Anterior cingulate cortex (tissue), 58 donors: ENCODE results near the gene NCOR2.

Source experiments
- DNase-seq, 58 donors: peaks; one replicate each; lab custom pipeline; 2025; lab: John Stamatoyannopoulos, UW

Gene NCOR2

DNA sequence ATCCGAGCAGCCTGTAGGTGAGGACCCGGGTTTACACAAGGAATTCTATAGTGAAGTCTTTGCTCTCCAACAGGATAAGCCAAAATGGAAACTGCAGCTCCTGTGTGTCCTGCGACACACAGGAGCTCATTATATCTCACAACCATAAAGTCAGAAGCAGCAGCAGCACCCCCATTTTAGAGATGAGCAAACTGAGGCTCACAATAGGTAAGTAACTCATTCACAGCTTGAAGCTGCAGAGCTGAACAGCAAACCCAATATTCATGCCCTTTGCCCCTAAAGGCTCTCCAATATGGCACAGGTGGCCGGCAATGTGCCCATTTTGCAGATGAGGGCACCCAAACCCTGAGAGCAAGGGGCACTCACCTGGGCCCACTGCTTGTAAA lies 4.6 kb downstream of the NCOR2 start:
- no peak for DNase-seq

DNA sequence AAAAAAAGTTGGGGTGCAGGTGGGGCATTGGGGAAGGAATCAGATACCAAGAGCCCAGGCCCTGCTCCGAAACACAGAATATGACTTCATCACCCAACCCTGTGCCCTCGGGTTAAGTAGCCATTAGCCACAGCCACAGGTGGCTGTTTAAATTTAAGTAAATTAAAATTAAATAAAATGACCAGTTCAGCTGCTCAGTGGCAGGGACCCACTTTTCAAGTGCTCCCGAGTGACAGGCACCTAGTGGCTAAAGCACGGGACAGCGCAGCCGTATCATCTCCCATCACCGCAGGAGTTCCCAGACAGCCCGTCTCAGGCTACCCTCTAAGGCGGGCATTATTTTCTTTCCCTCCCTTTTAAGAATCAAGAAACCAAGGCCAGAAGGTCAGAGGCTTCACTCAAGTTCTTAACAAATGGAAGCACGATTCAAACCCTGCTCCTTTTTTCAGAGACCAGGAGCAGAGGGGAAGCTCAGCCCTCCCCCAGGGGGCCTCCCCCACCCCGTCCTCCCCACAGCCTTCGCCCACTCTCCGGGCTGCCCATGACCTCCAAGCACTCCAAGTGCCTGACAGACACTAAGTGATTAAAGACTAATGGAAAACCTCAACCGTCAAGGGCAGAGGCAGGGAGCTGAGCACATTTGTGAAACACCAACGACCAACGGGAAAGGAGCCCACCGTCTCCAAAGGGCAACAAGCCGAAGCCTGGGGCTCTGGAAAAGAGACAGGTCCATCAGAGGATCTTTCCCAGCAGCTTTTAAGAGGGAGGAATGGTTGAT lies 5.2 kb downstream of the NCOR2 start:
- no peak for DNase-seq

DNA sequence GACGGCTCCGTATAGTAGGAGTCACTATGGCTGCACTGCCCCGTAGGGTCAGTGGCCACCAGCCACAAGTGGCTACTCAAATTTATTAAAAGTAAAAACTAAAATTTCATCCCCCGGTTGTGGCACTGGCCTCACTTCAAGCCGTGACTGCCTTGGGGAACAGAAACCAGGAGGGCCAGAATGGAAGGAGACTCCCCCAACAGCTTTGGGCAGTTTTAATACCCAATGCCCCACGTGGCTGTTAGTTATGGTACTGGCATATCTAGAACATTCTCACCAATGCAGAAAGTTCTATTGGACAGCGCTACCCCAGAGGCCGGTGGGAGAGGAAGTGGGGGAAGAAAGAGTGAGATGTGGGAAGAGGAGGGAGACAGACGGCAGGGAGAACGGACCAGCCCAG lies 6.2 kb downstream of the NCOR2 start:
- peak in 1 of 58 donors; percentile 34 for DNase-seq

DNA sequence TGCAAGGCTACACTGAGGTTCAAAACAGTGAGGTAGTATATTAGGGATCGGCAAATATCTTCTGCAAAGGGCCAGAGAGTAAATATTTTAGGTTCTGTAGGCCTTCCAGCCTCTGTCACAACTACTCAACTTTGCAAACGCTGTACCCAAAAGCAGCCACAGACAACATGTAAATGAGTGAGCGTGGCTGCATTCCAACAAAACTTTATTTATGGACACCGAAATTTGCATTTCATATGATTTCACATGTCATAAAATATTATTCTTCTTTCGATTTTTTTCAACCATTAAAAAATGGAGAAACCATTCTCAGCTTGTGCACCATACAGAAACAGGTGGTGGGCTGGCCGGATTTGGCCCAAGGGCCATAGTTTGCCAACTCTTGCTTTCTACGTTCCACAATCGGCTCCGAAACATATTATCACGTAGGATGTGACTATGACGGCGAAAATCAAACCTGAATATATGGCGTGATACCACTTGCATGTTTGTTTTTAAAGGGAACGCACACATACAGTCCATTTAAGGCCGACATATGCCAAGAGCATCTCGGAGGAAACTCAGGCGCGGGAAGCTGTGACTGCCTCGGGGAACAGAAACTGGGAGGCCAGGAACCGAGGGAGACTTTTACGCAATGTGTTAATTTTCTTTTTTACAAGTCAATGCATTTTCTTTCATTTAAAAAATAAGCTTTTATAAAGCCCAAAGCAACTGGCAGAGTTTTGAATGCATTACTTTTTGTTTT lies 7.1 kb downstream of the NCOR2 start:
- DNase-seq = no peak

DNA sequence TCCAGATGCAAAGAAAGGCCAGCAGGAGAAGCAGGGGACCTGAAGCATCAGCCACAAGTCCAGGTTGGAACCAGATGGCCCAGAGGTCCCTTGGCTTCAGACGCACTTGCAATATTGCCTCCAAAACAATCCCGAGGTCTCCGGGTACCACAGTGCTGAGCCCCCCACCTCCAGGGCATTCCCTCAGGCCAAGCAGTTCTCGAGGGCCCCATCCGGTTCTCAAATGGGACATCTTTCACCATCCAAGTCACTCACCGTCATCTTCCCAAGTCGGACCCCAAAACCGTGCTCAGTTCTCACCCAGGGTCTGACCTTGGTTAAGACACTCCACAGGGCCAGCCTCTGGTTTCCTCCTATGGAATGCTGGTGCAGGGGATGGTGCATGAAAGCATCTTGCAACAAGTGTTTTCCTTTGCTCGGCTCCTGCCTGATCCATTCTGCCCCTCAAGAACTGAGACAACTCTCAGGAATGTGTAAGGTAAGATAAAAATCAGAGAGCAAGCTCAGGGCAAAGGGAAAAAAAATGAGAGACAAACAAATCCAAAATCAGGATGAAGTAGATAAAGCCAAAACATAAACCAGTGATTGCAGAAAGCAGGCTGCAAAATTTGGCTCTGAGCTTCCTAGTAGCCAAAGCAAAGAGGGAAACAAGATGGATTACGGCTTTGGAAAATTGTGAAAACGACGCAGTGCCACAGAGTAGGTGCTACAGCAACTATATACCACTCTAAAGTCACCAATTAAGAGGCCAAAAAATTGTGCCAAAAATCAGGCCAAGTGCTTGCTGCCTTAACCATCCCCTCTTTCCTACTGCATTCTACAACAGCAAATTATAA lies 8.0 kb downstream of the NCOR2 start:
- no peak for DNase-seq

DNA sequence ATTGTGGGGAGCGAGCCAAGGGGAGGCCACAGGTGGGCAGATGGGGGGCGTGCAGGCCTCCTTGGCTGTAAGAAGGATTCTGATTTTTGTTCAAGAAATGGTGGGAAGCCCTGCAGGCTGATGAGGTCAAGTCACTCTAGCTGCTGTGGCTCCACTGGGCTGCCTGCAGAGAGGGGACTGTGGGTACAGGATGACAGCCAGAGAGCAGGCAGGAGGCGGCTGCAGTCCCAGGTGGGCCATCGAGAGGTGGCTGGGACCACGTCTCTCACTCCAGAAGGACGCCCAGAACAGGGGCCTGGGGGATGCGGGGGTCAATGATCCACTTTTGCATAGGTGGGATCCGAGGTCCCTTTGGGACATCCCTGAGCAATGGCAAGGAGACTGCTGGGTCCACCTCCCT lies 9.1 kb downstream of the NCOR2 start:
- DNase-seq = no peak

DNA sequence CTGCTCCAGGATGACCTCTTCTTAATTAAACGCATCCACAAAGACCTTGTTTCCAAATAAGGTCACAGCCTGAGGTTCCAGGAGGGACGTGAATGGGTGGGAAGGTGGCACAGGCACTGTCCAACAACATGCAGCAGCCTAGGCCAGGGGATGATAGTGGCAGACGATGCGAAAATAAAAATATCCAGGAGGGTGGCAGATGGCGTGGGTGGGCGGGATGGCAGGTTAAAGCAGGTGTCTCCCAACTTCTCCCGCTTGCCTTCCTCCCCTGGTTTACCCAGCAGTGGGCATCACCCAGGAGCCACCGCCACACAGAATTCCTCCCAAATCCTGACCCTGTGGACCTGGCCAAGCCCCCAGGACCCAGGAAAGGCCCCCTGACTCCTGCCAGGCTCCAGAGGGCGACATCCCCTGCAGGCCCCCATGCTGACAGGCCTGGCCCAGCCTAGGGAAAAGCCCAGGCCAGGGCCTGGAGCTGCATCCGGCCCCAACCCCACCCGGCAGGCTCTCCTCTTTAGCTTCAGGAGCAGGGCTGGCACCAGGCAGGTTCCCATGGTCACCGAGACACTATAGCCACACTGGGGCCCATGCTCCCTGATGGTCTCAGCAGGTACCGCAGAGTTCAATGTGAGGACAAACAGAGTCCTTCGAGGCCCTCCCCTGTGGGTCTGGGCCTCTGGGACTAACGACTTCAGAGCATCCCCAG lies 9.7 kb downstream of the NCOR2 start:
- DNase-seq = no peak

DNA sequence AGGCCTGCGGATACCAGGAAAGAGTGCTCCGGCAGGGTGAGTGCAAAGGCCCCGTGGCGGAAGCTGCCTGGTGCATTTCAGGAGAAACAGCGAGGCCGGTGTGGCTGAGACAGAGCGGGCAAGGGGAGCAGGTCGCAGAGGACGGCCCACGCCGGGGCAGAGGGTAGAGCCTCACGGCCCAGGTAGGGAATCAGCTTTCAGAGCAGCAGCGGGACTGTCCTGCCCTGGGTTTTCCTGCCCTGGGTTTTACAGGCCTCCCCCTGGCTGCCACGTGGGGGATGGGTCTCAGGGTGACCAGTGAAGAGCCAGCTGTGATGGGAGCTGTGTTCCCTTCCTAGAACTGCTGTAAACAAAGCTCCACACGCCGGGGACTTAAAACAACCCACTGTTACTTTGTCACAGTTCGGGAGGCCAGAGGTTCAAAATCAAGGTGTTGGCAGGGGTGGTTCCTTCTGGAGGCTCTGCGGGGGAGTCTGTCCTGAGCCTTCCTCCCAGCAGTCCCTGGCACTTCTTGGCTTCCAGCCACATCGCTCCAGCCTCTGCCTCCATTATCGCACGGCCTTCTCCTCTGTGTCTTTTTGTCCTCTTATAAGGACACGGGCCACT lies 10.4 kb downstream of the NCOR2 start:
- peak in 29 of 58 donors; percentile 8 to 74 (median 46) for DNase-seq

DNA sequence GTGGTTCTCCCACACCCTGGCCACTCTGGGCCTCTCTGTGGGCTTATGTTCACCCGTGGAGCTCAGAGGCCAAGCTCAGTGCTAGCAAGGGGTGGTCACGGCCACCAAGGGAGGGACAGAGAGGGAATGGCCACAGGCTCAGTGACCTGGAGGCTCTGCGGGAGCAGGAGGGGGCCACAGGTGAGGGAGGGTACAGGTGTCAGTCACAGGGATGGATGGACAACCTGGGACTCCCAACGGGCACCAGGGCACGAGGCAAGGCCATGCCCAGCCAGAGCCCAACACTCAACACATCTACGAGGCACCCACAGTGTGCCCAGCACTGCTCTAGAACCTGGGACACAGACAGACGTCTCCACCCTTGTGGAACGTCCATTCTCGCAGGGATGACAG lies 11.3 kb downstream of the NCOR2 start:
- no peak for DNase-seq

DNA sequence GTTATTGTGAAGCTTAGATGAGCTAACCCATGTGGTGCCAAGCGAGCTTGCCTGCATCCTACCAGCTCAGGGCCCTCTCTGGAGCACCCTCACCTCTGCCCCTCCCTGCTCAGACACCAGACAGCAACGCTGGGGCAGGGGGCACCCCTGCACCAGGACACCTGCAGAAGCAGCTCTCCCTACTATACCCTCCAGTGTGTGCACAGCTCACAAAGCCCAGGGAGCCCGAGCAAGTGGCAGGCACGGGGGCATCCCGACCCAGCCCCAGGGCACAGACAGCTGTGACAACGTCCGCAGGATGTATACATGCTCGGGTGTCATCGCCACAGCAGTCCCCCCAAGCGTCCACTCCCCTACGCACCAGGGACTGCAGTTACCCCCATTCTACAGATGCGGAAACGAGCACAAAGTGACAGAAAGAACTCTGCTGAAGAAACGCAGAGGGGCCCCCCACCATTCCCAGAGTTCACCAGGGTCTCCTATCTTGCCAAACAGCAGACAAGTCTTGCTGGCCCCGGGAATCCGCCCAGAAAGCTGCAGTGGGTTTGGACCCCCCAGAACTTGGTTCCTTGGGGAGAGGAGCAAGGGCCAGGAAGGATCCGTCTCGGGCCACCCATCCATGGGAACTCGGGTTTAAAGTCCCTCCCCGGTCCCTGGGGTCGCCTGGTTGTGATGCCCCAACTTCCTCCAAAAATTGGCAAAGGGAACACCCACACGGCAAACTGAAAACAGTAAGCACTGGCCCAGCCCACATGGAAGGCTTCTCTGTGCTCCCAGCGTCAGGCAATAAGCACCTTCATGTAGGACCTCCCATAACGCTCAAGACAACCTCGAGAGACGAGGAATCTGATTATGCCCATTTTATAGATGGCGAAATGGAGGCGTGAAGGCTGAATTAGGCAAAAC lies 12.0 kb downstream of the NCOR2 start:
- DNase-seq = no peak

DNA sequence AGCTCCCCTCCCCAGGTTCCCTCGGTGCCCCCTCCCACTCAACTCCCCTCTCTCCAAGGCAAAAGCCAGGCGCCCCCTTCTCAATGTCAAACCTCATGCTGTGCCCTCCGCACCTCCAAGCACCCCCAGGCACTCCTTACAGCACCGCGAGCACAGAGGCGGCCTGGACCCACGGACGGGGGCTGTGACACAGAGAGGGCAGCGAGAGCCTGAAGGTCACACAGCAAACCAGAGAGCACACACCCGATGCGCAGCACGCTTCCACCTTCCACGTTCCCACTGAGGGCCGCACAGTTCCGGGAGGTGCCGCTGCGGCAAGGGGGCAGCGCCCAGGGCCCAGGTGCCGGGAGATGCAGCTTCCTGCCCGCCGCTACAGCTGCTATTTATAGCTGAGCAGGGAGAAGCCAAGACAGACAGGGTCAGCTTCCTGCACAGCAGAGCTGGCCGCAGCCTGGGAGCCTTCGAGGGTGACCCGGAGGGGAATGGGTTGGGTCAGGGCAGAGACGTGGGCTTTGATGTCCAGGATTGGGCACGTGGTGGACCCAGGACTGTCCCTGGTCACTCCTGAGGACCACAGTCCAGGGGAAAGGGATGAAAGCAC lies 12.9 kb downstream of the NCOR2 start:
- no peak for DNase-seq

DNA sequence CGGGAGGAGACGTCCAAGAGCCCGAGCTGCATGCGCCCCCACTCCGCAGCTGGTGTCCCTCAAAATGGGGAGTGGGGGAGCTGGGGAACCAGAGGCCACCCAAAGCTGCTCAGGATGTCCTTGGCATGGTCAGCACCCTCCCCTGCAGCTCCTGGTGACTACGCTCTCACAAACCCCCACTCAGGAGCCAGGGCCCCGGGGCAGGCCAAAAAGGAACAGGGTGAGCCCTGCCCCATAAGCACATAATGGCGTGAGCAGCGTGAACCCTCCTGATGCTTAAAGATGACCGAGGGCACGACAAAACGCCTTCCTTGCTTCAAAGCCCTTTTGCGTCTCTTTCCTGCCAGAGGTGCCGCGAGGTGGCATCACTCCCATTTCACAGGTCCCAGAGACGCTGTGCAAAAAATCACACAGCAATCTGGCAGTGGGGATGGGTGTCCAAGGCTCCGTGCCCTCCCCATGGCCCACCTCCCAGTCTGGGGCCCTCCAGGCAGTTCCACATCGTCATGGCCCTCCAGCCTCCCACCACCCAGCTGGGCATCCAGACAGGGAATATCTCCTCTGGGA lies 13.5 kb downstream of the NCOR2 start:
- no peak for DNase-seq

DNA sequence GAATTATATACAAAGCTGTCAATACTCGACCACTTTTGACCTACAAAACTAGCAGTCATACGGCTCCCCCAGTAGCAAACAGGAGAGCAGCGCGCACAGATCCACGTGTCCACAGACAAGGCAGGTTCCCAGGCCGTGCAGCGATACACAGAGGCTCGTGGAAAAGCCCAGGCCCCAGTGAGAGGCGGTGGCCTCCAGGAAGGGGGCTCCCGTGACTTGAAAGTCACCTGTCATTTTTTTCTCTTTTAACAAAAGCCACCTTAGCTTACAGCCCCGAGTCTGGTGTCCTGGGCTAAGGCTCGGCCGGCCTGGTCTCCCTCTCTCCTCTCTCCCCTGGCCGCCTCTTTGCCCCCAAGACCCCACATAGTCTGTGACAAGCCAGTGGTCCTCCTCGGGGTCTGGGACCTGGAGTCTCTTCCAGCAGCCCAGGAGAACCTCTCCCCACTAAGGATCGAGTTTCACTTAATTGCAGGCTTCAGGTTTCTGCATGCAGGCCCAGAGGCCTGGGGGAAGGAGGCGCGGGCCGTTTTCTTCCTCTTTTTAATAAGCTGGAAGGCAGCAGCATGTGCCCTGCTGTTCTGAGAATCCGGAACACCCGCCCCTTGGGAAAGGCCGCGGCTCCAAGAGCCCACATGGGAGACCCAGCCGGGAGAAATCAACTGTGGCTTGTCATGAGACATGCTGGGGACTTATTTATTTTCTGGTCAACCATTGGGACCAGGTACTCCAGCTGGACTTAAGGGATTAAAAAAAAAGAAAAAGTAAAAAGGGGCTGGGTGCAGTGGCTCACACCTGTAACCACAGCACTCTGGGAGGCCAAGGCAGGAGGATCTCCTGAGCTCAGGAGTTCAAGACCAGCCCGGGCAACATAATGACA lies 15.9 kb downstream of the NCOR2 start:
- peak in 41 of 58 donors; percentile 8 to 62 (median 37) for DNase-seq

DNA sequence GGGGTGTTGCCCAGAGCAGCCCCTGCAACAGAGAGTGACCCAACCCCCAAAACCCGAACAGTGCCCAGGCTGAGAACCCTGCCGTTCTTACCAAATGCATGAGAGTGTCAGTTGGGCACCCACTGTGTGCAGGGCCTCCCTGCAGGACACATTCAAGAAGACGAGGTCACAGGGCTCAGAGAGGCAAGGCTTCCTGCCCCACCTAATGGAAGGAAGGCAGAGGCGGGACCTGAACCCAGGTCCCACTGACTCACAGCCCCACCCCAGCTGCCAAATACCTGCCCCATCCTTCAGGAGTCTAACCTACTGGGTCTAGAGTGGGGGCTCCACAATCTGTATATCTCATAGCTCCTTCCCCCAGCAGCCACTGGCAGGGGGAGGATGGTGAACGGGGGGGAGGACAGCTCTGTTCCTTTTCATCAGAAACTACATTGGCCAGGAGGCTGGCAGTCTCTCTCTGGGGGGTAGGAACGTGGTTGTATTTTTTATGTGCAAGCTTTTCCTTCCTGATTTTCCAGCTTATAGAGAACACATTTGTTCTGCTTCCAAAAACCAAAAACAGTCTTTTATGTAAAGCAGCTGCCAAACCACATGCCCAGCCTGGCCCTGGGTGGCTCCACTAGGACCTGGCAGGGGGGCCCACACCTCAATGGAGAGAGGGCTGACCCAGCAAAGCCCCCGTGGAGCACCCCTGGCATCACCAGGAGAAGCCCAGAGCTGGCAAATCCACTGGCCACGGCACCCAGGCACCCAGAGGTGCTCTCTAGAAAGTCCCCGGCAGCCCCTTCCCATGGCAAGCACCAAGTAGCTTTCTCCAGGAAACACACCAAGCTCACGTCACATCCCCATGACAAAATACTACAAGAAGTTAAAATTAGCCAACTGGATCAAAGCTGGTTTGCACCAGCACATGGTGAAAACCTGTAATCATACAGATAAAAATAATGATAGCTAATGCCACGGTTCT lies 17.0 kb downstream of the NCOR2 start:
- peak in 38 of 58 donors; percentile 13 to 73 (median 42) for DNase-seq

DNA sequence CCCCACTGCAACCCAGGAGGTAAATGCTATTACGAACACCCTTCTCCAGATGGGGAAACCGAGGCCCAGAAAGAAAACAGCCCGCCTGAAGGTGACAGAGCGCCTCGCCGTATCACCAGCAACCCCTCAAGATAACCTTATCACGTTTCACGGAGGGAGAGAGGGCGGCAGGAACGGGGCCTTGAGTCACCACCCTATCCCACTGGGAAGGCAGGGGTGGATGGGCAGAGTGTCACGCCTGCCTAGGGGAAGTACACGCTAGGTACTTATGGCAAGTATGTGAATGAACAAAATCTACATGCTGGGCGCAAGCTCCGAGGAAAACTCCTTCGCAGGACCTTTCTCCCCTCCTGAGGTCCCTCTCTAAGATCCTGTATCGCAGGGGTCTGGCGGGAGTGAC lies 17.8 kb downstream of the NCOR2 start:
- DNase-seq = no peak

DNA sequence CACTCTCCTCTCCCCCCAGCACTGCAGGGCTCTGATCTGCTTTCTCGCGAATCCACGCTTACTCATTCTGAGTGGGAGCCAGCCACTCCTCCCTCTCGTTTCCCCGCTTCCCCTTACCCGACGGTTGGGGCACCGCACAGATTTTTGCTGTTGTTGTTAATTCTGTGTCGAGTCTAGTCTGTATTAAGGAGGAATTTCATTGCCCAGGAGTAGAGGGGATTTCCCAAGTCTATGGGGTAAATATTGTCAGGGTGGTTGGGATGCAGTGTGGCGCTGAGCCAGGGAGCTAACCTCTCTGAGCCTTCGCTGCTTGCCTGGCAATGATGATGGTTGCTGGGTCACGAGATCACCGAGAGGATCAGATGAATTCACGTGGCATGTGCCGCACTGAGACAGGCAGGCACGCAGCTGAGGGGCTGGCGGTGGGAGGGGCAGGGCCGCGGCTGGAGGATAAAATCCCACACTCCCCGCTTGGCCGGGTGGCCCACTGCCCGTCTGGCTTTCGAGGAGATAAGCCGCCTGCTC lies 18.5 kb downstream of the NCOR2 start:
- peak in 26 of 58 donors; percentile 16 to 84 (median 40) for DNase-seq
